ENCODE measurements around the gene CEACAM6.
"Not testable (repeated sequence)": the region's sequence is repeated elsewhere in the genome, so short reads cannot be mapped to it uniquely, and the experiment has no call there.

CEACAM6 gene

DNA sequence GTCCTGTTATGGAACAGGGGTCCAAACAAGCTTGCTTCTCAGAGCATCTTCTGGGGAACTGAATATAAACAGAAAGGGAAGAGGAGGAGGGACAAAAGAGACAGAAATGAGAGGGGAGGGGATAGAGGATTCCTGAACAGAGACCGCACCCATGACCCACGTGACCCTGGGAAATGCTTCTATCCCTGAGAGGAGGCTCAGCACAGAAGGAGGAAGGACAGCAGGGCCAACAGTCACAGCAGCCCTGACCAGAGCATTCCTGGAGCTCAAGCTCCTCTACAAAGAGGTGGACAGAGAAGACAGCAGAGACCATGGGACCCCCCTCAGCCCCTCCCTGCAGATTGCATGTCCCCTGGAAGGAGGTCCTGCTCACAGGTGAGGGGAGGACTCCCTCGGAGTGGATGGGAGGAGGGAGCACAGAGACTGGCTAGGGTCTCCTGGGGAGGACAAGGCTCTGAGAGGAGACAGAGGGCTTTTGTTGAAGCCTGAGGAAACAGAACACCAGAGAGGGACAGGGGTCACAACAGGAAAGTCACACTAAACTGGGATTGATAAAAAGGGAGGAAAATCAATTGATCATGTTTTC lies at the start of gene CEACAM6:
Gene CEACAM6 (plus strand): TSS at position 203 of the 586 bp plus-strand sequence. CDS start 109 bp downstream, at position 312.
- Histone ChIP-seq H3K36me3 (ENCODE audit: control insufficient read depth, insufficient read depth, low read length) (no peaks in the 10 kb centered on the region), H3K4me3 (ENCODE audit: low read depth, low read length) (no peak within 1 kb of the TSS), H3K4me1 (ENCODE audit: control insufficient read depth, insufficient read depth, low read length) (no peaks in the 10 kb centered on the region), H3K9ac (ENCODE audit: low read depth, low read length) (no peak within 1 kb of the TSS), H3K27me3 (ENCODE audit: control insufficient read depth, insufficient read depth, low read length) (no peaks in the 10 kb centered on the region), H3K9me3 (ENCODE audit: control insufficient read depth, insufficient read depth, low read length) (no peaks in the 10 kb centered on the region)

DNA sequence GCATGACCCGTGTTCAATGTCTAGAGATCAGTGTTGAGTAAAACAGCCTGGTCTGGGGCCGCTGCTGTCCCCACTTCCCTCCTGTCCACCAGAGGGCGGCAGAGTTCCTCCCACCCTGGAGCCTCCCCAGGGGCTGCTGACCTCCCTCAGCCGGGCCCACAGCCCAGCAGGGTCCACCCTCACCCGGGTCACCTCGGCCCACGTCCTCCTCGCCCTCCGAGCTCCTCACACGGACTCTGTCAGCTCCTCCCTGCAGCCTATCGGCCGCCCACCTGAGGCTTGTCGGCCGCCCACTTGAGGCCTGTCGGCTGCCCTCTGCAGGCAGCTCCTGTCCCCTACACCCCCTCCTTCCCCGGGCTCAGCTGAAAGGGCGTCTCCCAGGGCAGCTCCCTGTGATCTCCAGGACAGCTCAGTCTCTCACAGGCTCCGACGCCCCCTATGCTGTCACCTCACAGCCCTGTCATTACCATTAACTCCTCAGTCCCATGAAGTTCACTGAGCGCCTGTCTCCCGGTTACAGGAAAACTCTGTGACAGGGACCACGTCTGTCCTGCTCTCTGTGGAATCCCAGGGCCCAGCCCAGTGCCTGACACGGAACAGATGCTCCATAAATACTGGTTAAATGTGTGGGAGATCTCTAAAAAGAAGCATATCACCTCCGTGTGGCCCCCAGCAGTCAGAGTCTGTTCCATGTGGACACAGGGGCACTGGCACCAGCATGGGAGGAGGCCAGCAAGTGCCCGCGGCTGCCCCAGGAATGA lies 48.4 kb upstream of the CEACAM6 start:
- no peak overlapping the region for H3K9ac ChIP-seq (ENCODE audit: low read depth, low read length)
- H3K27me3 ChIP-seq (ENCODE audit: control insufficient read depth, insufficient read depth, low read length) = peaks cover 4% of the 10 kb centered on the region
- peak overlapping the region; percentile 55 for H3K4me3 ChIP-seq (ENCODE audit: low read depth, low read length)
- H3K36me3 ChIP-seq (ENCODE audit: control insufficient read depth, insufficient read depth, low read length) = no peaks in the 10 kb centered on the region
- H3K9me3 ChIP-seq (ENCODE audit: control insufficient read depth, insufficient read depth, low read length) = no peaks in the 10 kb centered on the region
- no peaks in the 10 kb centered on the region for H3K4me1 ChIP-seq (ENCODE audit: control insufficient read depth, insufficient read depth, low read length)

DNA sequence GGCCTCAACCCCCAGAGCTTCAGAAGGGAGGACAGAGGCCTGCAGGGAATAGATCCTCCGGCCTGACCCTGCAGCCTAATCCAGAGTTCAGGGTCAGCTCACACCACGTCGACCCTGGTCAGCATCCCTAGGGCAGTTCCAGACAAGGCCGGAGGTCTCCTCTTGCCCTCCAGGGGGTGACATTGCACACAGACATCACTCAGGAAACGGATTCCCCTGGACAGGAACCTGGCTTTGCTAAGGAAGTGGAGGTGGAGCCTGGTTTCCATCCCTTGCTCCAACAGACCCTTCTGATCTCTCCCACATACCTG lies 47.9 kb upstream of the CEACAM6 start:
- H3K4me1 ChIP-seq (ENCODE audit: control insufficient read depth, insufficient read depth, low read length) = no peaks in the 10 kb centered on the region
- H3K27me3 ChIP-seq (ENCODE audit: control insufficient read depth, insufficient read depth, low read length) = peaks cover 4% of the 10 kb centered on the region
- H3K9ac ChIP-seq (ENCODE audit: low read depth, low read length) = no peak overlapping the region

DNA sequence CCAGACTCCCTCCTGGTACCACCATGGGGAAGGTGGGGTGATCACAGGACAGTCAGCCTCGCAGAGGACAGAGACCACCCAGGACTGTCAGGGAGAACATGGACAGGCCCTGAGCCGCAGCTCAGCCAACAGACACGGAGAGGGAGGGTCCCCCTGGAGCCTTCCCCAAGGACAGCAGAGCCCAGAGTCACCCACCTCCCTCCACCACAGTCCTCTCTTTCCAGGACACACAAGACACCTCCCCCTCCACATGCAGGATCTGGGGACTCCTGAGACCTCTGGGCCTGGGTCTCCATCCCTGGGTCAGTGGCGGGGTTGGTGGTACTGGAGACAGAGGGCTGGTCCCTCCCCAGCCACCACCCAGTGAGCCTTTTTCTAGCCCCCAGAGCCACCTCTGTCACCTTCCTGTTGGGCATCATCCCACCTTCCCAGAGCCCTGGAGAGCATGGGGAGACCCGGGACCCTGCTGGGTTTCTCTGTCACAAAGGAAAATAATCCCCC lies 47.4 kb upstream of the CEACAM6 start:
- no peaks in the 10 kb centered on the region for H3K9me3 ChIP-seq (ENCODE audit: control insufficient read depth, insufficient read depth, low read length)
- H3K4me3 ChIP-seq (ENCODE audit: low read depth, low read length) = no peak overlapping the region
- no peaks in the 10 kb centered on the region for H3K4me1 ChIP-seq (ENCODE audit: control insufficient read depth, insufficient read depth, low read length)
- no peaks in the 10 kb centered on the region for H3K36me3 ChIP-seq (ENCODE audit: control insufficient read depth, insufficient read depth, low read length)
- H3K9ac ChIP-seq (ENCODE audit: low read depth, low read length) = no peak overlapping the region
- peaks cover 4% of the 10 kb centered on the region for H3K27me3 ChIP-seq (ENCODE audit: control insufficient read depth, insufficient read depth, low read length)

More for the DNA sequence above, 47.9 kb upstream of the CEACAM6 start:
- Histone ChIP-seq H3K4me3 (ENCODE audit: low read depth, low read length) (no peak overlapping the region), H3K9me3 (ENCODE audit: control insufficient read depth, insufficient read depth, low read length) (no peaks in the 10 kb centered on the region), H3K36me3 (ENCODE audit: control insufficient read depth, insufficient read depth, low read length) (no peaks in the 10 kb centered on the region)

DNA sequence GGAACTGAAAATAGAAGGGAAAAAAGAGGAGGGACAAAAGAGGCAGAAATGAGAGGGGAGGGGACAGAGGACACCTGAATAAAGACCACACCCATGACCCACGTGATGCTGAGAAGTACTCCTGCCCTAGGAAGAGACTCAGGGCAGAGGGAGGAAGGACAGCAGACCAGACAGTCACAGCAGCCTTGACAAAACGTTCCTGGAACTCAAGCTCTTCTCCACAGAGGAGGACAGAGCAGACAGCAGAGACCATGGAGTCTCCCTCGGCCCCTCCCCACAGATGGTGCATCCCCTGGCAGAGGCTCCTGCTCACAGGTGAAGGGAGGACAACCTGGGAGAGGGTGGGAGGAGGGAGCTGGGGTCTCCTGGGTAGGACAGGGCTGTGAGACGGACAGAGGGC lies 46.8 kb upstream of the CEACAM6 start, which contains the start of gene CEACAM5:
Gene CEACAM5 (plus strand): TSS at position 146 of the 400 bp plus-strand sequence. CDS start 106 bp downstream, at position 252.
- Histone ChIP-seq H3K9ac (ENCODE audit: low read depth, low read length) (no peak within 1 kb of the TSS), H3K4me1 (ENCODE audit: control insufficient read depth, insufficient read depth, low read length) (no peaks in the 10 kb centered on the region), H3K36me3 (ENCODE audit: control insufficient read depth, insufficient read depth, low read length) (no peaks in the 10 kb centered on the region), H3K9me3 (ENCODE audit: control insufficient read depth, insufficient read depth, low read length) (no peaks in the 10 kb centered on the region), H3K4me3 (ENCODE audit: low read depth, low read length) (no peak within 1 kb of the TSS), H3K27me3 (ENCODE audit: control insufficient read depth, insufficient read depth, low read length) (peaks cover 4% of the 10 kb centered on the region)

DNA sequence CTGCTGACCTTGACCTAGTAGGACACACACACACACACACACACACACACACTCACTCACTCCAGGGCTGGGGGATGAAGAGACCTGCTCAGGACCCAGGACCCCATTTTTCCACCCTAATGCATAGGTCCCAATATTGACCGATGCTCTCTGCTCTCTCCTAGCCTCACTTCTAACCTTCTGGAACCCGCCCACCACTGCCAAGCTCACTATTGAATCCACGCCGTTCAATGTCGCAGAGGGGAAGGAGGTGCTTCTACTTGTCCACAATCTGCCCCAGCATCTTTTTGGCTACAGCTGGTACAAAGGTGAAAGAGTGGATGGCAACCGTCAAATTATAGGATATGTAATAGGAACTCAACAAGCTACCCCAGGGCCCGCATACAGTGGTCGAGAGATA lies 45.8 kb upstream of the CEACAM6 start:
- H3K4me1 ChIP-seq (ENCODE audit: control insufficient read depth, insufficient read depth, low read length); H3K4me3 ChIP-seq (ENCODE audit: low read depth, low read length); H3K36me3 ChIP-seq (ENCODE audit: control insufficient read depth, insufficient read depth, low read length); H3K27me3 ChIP-seq (ENCODE audit: control insufficient read depth, insufficient read depth, low read length); H3K9me3 ChIP-seq (ENCODE audit: control insufficient read depth, insufficient read depth, low read length); H3K9ac ChIP-seq (ENCODE audit: low read depth, low read length): not testable (repeated sequence)

DNA sequence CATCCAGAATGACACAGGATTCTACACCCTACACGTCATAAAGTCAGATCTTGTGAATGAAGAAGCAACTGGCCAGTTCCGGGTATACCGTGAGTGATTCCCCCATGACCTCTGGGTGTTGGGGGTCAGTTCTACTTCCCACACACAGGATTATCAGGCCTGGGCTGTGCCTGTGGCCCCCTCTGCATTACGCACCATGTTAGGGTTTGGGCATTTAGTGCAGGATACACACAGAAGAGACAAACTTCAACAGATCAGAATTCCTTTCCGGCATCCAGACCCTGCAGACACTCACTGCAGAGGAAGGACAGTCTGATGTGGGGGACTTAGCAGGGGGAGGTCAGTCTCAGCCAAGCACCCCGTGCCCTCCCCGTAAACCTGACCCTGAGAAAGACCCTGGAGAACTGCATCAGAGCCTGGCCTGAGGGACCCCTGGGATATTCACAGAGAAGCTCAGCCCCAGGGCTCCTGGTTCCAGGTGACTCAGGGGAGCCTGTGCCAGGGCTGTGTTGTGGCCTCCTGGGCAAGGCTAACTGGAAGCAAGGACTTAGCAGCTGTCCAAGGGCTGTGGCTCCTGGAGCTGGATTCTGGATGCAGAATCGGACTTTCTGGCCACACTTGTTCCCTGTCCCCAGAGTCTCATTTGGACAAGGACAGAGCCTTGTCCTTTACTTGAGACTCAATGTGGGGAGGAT lies 45.2 kb upstream of the CEACAM6 start:
- Histone ChIP-seq H3K36me3 (ENCODE audit: control insufficient read depth, insufficient read depth, low read length) (no peaks in the 10 kb centered on the region), H3K4me3 (ENCODE audit: low read depth, low read length) (no peak overlapping the region), H3K4me1 (ENCODE audit: control insufficient read depth, insufficient read depth, low read length) (no peaks in the 10 kb centered on the region), H3K27me3 (ENCODE audit: control insufficient read depth, insufficient read depth, low read length) (peaks cover 4% of the 10 kb centered on the region), H3K9ac (ENCODE audit: low read depth, low read length) (no peak overlapping the region), H3K9me3 (ENCODE audit: control insufficient read depth, insufficient read depth, low read length) (no peaks in the 10 kb centered on the region)

DNA sequence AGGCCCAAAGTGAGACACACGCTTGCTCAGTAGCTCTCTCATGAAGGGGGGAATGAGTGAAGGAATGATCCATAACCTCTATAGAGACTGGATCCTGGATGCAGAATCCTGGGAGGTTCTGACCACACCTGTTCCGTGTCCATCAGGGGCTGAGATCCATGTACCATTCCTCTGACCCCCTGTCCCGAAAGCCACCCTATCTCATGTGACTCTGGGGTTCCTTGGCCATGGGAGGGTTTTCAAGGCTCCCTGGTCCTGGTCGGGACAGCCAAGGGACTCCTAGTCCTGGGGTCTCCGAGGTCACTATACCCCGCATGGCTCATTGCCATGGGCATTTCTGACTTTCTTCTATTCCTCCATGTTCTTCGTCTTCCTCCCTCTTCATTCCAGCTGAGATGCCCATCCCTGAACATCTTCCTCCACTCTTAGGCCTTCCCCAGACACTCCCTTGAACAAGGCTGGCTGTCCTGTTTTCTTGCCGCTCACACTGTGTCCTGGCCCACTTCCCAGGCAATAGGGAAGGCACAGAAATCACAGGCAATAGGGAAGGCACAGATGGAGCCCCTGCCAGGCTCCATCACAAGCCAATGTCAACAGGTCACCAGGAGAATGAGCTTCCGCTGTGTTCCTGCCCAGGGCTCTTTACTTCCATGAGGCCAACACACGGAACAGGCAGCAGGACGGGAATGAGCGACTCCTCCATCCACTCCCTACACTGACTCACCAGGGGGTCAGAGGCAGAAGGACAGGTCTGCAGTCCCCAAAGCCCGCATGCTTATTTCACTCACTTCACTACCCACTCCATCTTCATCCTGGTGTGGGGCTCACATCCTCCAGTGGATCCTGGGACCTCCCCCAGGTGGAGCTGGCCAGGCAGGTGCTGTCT lies 43.7 kb upstream of the CEACAM6 start:
- Histone ChIP-seq H3K27me3 (ENCODE audit: control insufficient read depth, insufficient read depth, low read length) (no peaks in the 10 kb centered on the region), H3K36me3 (ENCODE audit: control insufficient read depth, insufficient read depth, low read length) (no peaks in the 10 kb centered on the region), H3K4me1 (ENCODE audit: control insufficient read depth, insufficient read depth, low read length) (no peaks in the 10 kb centered on the region), H3K9me3 (ENCODE audit: control insufficient read depth, insufficient read depth, low read length) (no peaks in the 10 kb centered on the region), H3K9ac (ENCODE audit: low read depth, low read length) (no peak overlapping the region), H3K4me3 (ENCODE audit: low read depth, low read length) (no peak overlapping the region)

DNA sequence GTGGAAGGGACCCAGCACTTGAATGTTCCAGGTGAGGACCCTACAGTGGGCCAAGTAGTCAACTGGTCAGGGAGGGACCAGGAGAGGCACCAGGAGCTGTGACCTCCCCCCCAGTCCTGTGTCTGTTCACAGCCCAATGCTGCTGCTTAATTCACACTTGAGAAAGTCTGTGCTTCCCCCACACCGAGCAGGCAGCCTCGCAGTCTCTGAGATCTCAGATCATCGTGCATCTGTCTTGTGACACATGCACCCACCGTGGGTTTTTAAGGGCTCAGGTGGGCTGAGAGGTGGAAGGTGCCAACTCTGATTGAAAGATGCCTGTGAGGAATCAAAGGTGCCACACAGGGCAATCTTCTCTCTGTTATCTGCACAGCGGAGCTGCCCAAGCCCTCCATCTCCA lies 40.7 kb upstream of the CEACAM6 start:
- Histone ChIP-seq H3K27me3 (ENCODE audit: control insufficient read depth, insufficient read depth, low read length) (no peaks in the 10 kb centered on the region), H3K4me3 (ENCODE audit: low read depth, low read length) (no peak overlapping the region)

DNA sequence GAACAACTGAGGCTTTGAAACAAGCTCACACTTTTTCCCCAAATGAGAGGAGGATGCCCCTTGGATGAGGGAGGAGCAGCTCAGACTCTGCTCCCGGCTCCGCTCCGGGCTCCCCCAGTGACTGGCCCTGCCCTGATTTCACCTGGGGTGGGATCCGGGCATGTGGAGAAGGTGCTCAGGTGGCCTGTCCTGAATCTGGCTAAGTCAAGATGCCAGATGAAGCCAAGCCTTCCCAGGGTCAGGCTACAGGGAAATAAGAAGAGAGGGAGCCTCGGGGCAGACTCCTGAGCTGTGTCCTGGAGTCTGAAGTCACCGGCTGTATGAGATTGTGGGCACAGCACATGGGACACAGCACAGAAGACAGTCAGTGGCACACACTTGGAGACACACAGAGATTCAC lies 36.6 kb upstream of the CEACAM6 start:
- Histone ChIP-seq H3K36me3 (ENCODE audit: control insufficient read depth, insufficient read depth, low read length) (no peaks in the 10 kb centered on the region), H3K4me1 (ENCODE audit: control insufficient read depth, insufficient read depth, low read length) (no peaks in the 10 kb centered on the region), H3K4me3 (ENCODE audit: low read depth, low read length) (no peak overlapping the region), H3K9ac (ENCODE audit: low read depth, low read length) (no peak overlapping the region), H3K27me3 (ENCODE audit: control insufficient read depth, insufficient read depth, low read length) (no peaks in the 10 kb centered on the region), H3K9me3 (ENCODE audit: control insufficient read depth, insufficient read depth, low read length) (no peaks in the 10 kb centered on the region)

More for the DNA sequence above, 40.7 kb upstream of the CEACAM6 start:
- H3K4me1 ChIP-seq (ENCODE audit: control insufficient read depth, insufficient read depth, low read length) = no peaks in the 10 kb centered on the region
- no peaks in the 10 kb centered on the region for H3K36me3 ChIP-seq (ENCODE audit: control insufficient read depth, insufficient read depth, low read length)
- no peaks in the 10 kb centered on the region for H3K9me3 ChIP-seq (ENCODE audit: control insufficient read depth, insufficient read depth, low read length)
- H3K9ac ChIP-seq (ENCODE audit: low read depth, low read length) = no peak overlapping the region

DNA sequence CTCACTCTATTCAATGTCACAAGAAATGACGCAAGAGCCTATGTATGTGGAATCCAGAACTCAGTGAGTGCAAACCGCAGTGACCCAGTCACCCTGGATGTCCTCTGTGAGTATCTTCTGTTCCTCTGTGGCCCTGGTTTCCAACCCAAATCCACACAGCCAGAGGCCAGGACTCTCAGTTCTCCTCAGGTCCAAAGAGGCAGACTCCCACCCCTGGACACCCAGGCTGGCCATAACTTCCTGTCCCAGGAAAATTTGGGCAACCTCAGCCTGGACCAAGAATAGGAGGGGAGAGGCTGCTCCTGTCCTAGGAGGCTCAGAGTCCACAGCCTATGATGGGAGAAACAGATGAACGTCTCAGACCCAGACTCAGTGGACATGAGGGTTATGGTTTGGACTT lies 35.2 kb upstream of the CEACAM6 start:
- no peaks in the 10 kb centered on the region for H3K9me3 ChIP-seq (ENCODE audit: control insufficient read depth, insufficient read depth, low read length)
- no peaks in the 10 kb centered on the region for H3K36me3 ChIP-seq (ENCODE audit: control insufficient read depth, insufficient read depth, low read length)
- no peaks in the 10 kb centered on the region for H3K27me3 ChIP-seq (ENCODE audit: control insufficient read depth, insufficient read depth, low read length)
- no peak overlapping the region for H3K4me3 ChIP-seq (ENCODE audit: low read depth, low read length)
- H3K9ac ChIP-seq (ENCODE audit: low read depth, low read length) = no peak overlapping the region
- H3K4me1 ChIP-seq (ENCODE audit: control insufficient read depth, insufficient read depth, low read length) = no peaks in the 10 kb centered on the region

All from iPS-15b (cell line).